Testis (tissue), 3 donors: ENCODE measurements around the gene RPS6KB2. TPM values are rescaled to one million over a fixed set of nuclear protein-coding genes. Genes with fewer than 3 reads are reported as not detected.

Source experiments
- DNase-seq: peaks from one replicate; pipeline ENCODE4 v3.0.0-alpha.2; 2019
- H3K27ac ChIP-seq, 2 donors: fragments of 200-600 bp; sonication (generic); one replicate each; pipeline ENCODE4 v1.5.1; 2019
- H3K27me3 ChIP-seq: fragments of 200-600 bp; sonication (generic); one replicate; pipeline ENCODE4 v1.5.1; 2019
- H3K36me3 ChIP-seq: fragments of 200-600 bp; sonication (generic); one replicate; pipeline ENCODE4 v1.5.1; 2017; ENCODE audit warnings: low read depth; ENCODE audit errors: missing control alignments
- H3K4me1 ChIP-seq: fragments of 200-600 bp; sonication (generic); one replicate; pipeline ENCODE4 v1.5.1; 2019
- H3K4me3 ChIP-seq, 2 donors: fragments of 200-600 bp; sonication (generic); one replicate each; pipeline ENCODE4 v1.5.1; 2017 to 2019
- H3K9me3 ChIP-seq: fragments of 200-600 bp; sonication (generic); one replicate; pipeline ENCODE4 v1.5.1; 2017
- CTCF ChIP-seq, 3 experiments: fragments of 450-650 bp in 2 of 3; fragments of 200-600 bp in 1 of 3; sonication (generic) in 1 of 3; IDR thresholded peaks; one replicate each; pipeline ENCODE4 v1.5.1; 2016 to 2019; ENCODE audit warnings: antibody characterized with exemption in 3 of 3, mild to moderate bottlenecking in 2 of 3, moderate library complexity in 1 of 3
- POLR2A ChIP-seq: fragments of 450-650 bp; IDR thresholded peaks from one replicate; pipeline ENCODE4 v1.6.1; 2017; ENCODE audit warnings: antibody characterized with exemption, mild to moderate bottlenecking, moderate library complexity
- WGBS, 2 donors: methylation state at CpG; one replicate each; pipeline ENCODE4 v1.1.5; 2018; 5-methylcytosine and 5-hydroxymethylcytosine counted together
- intact Hi-C: fragments of 100-400 bp; cut with DNase I; formaldehyde crosslinking; loops from one replicate; pipeline ENCODE4 v1.15.1; 2023; ENCODE audit warnings: low total_unique reads
- polyA plus RNA-seq: library from polyadenylated mRNA; stranded (reverse); fragments of 350-450 nt; fragmentation: Illumina TruSeq; extraction: RNeasy Lipid Tissue Mini Kit (QIAGEN cat#74804); gene quantifications from one replicate; pipeline ENCODE4 v1.2.3, GENCODE V29; 2014; ENCODE audit warnings: low read depth, low replicate concordance; ENCODE audit not compliant: insufficient read depth
- total RNA-seq, 2 donors: library from RNA; depleted of rRNA; stranded (reverse); fragments of >200 nt; gene quantifications; one replicate each; pipeline ENCODE4 v1.2.3, GENCODE V29; 2016

RPS6KB2 gene
- total and polyA plus RNA-seq, 3 donors from 2014 or later = 30.1 to 47.4 (median 46.5) TPM

DNA sequence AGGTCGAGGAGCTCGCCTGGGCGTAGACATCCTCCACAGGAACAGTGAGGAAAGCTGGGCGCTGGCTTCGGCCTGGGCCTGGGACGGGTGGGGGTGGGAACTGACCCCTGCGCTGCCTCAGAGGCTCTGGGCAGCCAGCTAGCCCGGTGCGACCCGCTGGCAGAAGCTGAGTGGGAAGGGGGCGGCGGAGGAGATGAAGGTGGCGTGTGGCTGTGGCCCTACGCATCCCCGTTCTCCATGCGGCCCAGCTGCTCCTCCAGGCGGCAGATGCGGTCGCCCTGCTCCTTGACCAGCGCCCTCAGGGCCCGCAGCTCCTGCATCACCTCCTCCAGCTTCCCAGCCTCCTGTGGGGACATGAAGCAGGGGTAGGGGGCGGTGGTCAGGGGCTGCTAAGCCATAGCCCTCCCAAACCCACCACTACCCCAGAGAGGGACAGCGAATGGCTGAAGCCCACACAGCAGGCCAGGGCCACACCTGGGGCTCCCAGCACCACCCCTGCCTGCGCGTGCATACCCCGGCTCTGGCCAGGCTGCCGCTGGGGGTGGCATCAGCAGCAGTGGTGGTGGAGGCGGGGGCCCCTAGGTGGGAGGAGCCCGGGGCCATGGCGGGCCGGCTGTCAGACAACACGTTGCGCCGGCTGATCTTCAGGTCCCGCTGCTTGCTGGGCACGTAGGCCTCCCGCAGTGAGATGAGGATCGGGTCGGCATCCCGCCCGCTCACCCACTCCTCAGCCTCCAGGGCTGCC, 10.0 kb downstream of the RPS6KB2 start:
- no peak for DNase-seq
- H3K4me1 ChIP-seq = peaks cover 5% of the 10 kb centered on the region
- no peak overlapping the region for H3K4me3 ChIP-seq
- 82 to 91% methylated on average over 21 to 40 of the region's 41 CpGs for WGBS, 2 donors
- no peak for TF ChIP-seq POLR2A
- intact Hi-C loops = no loop called here
- H3K27ac ChIP-seq = no peak overlapping the region
- no peaks in the 10 kb centered on the region for H3K27me3 ChIP-seq
- H3K9me3 ChIP-seq = no peaks in the 10 kb centered on the region
- H3K36me3 ChIP-seq = no peaks in the 10 kb centered on the region

GRCh38 chr11:67439321-67440228, 11.3 kb downstream of the RPS6KB2 start:
- no peak for TF ChIP-seq CTCF (IDR thresholded peaks at IDR 0.05)
- TF ChIP-seq POLR2A = no peak
- H3K36me3 ChIP-seq = no peaks in the 10 kb centered on the region
- peaks cover 5% of the 10 kb centered on the region for H3K4me1 ChIP-seq
- intact Hi-C loops = no loop called here
- WGBS, 2 donors = 75 to 86% methylated on average over 12 to 31 of the region's 31 CpGs
- no peaks in the 10 kb centered on the region for H3K27me3 ChIP-seq
- H3K9me3 ChIP-seq = no peaks in the 10 kb centered on the region
- no peak overlapping the region for H3K4me3 ChIP-seq
- no peak overlapping the region for H3K27ac ChIP-seq
- no peak for DNase-seq

- Histone ChIP-seq H3K9me3 (no peaks in the 10 kb centered on the region), H3K36me3 (no peaks in the 10 kb centered on the region), H3K27ac (no peak overlapping the region), H3K27me3 (no peaks in the 10 kb centered on the region), H3K4me1 (peaks cover 5% of the 10 kb centered on the region), H3K4me3 (no peak overlapping the region)
- intact Hi-C loops = no loop called here
- 80 to 87% methylated on average over 10 to 17 of the region's 17 CpGs for WGBS, 2 donors
- TF ChIP-seq POLR2A = no peak
- no peak for TF ChIP-seq CTCF (IDR thresholded peaks at IDR 0.05)
- DNase-seq = no peak
Measured at GRCh38 chr11:67440229-67441097, 12.2 kb downstream of the RPS6KB2 start.

GRCh38 chr11:67441098-67441563, 12.8 kb downstream of the RPS6KB2 start:
- TF ChIP-seq POLR2A (no peak), CTCF (IDR thresholded peaks at IDR 0.05) (no peak)
- intact Hi-C loops = no loop called here
- Histone ChIP-seq H3K4me1 (peaks cover 5% of the 10 kb centered on the region), H3K36me3 (no peaks in the 10 kb centered on the region), H3K4me3 (no peak overlapping the region), H3K27ac (no peak overlapping the region), H3K9me3 (no peaks in the 10 kb centered on the region), H3K27me3 (no peaks in the 10 kb centered on the region)
- 90 to 91% methylated on average over 7 to 21 of the region's 21 CpGs for WGBS, 2 donors
- no peak for DNase-seq
